Cardiac fibroblast (primary cell): ENCODE results near the gene RAB19.

ENCODE experiments used
- DNase-seq, 2 donors: peaks; one replicate each; pipeline versions ENCODE4 v3.0.0 to v3.0.0-alpha.2; 2010; ENCODE audit warnings: low read depth in 2 of 2
- H3K4me3 ChIP-seq, 2 donors: replicated peaks in 1 of 2; 1 replicate in 1 of 2; 2 replicates in 1 of 2; pipeline ENCODE4 v1.5.1; 2011; ENCODE audit warnings: low read depth in 2 of 2, low read length in 2 of 2, mild to moderate bottlenecking in 2 of 2, moderate library complexity in 1 of 2
- TF ChIP-seq, protein P1 (sequence below): IDR thresholded peaks from one replicate; pipeline ENCODE4 v1.5.1; 2011; ENCODE audit warnings: low read depth, mild to moderate bottlenecking, low read length, inconsistent platforms

RAB19 gene

DNA sequence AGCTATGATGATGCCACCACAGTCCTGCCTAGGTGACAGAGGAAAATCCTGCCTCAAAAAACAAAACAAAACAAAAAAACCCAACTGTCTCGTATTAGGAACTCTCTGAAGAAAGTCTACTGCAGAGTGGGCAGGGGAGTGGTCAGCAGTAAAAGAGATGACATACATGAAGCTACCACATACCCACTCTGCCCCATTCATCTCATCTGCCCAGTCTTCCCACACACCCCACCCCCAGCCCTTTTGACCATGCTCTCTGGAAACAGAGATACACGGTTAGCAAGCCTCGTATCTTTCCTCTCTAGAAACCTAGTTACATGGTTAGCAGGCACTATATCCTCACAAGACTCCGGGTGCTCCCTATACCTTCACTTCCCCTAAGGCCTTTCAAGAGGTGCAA, 13.8 kb upstream of the RAB19 start:
- H3K4me3 ChIP-seq, result no peak overlapping the region
- DNase-seq, result no peak
- TF ChIP-seq, protein P1, sequence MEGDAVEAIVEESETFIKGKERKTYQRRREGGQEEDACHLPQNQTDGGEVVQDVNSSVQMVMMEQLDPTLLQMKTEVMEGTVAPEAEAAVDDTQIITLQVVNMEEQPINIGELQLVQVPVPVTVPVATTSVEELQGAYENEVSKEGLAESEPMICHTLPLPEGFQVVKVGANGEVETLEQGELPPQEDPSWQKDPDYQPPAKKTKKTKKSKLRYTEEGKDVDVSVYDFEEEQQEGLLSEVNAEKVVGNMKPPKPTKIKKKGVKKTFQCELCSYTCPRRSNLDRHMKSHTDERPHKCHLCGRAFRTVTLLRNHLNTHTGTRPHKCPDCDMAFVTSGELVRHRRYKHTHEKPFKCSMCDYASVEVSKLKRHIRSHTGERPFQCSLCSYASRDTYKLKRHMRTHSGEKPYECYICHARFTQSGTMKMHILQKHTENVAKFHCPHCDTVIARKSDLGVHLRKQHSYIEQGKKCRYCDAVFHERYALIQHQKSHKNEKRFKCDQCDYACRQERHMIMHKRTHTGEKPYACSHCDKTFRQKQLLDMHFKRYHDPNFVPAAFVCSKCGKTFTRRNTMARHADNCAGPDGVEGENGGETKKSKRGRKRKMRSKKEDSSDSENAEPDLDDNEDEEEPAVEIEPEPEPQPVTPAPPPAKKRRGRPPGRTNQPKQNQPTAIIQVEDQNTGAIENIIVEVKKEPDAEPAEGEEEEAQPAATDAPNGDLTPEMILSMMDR, result no peak

DNA sequence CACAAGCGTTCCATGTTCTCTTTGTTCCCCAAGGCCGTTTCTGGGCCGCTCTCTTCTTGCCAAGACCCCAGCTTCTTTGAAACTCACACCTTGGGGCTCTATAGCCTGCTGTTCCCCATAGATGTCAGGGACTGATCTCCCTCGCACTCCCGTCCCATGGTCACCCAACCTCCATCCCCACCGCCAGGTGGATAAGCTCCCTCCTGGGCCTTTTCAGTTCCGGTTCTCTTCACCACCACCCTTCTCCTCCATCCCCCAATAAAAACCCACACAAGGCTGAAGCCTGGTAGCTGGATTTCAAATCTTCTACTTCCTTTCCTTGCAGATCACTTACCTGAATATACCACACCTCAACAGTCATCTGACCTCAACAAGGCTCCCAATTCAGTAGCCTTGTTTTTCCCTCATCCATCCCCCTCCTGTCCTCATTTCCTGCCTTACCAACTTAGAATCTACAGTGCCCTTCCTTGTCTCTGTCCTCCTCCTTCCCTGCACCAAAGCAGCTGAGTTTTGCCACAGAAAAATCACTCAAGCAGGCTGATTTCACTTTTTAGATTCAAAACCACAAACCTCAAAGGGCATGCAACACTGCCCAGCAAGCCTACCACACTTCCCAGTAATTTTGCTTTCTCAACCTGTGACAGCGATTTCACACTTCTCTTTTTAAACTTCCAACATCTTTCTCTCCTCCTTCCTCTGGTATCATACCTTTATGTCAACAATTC, 13.2 kb upstream of the RAB19 start:
- TF ChIP-seq, protein P1, result no peak
- no peak overlapping the region for H3K4me3 ChIP-seq
- peak; percentile 23 to 37 for DNase-seq

DNA sequence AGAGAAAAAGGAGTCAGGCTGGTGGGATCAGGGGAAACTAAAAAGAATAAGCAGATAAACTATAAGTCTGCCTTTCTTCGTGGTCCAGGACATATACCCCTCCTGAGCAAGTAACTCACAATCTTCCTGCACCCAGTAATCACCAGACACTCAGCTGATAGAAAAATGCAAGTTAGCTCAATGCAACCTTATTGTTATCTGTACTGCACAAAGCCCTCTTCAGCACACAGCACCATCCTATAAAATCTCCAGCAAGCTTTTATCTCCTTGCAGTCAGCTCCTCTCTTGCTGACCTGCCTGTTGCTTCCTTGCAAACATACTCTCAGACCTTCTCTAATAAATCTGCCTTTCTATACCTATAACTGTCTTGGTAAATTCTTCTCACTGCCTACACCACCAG, 12.2 kb upstream of the RAB19 start:
- no peak overlapping the region for H3K4me3 ChIP-seq
- no peak for DNase-seq
- TF ChIP-seq, protein P1, result no peak

DNA sequence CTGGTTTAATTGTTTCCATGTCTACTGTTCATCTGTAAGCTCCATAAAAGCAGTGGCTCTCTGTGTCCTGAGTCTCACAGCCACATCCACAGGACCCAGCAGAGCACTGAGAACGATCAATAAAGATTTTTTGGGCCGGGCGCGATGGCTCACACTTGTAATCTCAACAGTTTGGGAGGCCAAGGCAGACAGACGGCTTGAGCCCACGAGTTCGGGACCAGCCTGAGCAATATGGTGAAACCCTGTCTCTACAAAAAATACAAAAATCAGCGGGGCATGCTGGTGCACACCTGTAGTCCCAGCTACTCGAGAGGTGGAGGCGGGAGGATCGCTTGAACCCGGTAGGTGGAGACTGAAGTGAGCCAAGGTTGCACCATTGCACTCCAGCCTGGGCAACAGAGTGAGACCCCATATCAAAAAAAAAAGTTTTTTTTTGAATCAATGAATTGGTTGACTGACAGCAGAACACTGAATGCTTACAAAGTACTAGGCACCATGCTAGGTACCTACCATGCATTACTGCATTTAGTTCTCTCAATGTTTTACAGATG, 10.0 kb upstream of the RAB19 start:
- no peak overlapping the region for H3K4me3 ChIP-seq
- DNase-seq, result no peak
- TF ChIP-seq, protein P1, result no peak

DNA sequence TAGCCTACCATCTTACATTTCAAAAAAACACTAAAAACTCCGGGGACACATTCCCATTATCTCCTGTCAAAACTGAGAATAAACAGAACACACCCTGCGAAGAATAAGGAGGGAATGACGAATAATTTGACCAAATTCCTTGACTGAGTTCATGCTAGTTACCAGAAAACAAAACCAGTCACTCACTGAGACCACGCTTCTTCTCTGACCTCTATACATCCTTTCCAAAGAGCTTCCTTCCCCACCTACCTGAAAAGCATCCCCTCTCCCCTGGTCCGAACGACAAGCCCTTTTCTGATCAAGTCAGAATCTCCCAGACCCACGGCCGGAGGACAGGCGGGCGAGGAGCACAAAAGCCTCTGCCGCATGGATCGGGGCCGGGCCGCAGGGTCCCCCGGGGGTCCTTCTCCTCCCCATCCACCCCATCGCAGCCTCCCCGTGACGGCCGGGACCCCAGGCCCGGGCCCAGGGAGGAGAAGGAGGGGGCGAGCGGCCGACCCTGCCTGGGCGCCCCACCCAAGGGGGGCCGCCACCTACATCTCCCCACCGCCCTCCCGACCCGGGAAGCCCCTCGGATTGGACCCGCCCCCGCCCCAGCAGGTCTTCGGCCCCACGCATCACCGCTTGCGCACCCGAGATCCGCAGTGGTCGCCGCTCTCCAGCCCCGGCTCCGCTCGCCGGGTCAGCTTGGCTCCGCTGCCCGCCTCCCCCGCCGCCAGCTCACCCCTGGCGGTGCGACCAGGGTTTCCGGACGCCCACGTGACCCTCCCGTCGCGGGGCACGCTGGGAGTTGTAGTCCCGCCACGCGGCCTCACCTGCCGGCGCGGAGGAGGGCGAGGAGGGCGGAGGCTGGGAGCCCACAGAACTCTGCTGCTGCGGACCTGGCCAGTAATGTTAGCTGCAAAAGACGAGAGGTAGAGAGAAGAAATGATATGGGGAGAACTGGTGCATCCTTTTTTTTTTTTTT, 5.8 kb upstream of the RAB19 start, which contains the start of gene SLC37A3:
Gene SLC37A3, minus strand, starts transcription at position 747 of the 967 bp plus-strand sequence. CDS start 16,004 bp downstream, outside the sequence.
- peak; percentile 73 to 86 for DNase-seq
- H3K4me3 ChIP-seq, result peak within 1 kb of the TSS; percentile 81 to 87
- TF ChIP-seq, protein P1, result no peak

DNA sequence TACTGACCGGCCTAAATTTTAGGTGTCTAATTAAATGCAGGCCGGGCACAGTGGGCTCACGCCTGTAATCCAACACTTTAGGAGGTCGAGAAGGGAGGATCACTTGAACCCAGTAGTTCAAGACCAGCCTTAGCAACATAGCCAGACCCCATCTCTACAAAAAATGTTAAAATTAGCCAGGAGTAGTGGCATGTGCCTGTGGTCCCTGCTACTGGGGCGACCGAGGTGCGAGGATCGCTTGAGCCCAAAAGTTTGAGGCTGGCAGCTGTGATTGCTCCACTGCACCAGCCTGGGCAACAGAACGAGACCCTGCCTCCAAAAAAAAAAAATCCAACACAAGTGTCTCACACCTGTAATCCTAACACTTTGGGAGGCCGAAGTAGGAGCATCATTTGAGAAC, 5.0 kb upstream of the RAB19 start:
- TF ChIP-seq, protein P1, result no peak
- DNase-seq, result no peak
- no peak overlapping the region for H3K4me3 ChIP-seq
